Ramos (cell line): Measurements from ENCODE around the gene FGD5.

Experiments used
- in situ Hi-C: fragments of 300-500 bp; cut with MboI; formaldehyde crosslinking; loops from one replicate; pipeline ENCODE4 v1.14.3; 2022; ENCODE audit warnings: low sequenced_read_pairs; ENCODE audit not compliant: unreplicated experiment

Gene FGD5

GRCh38 chr3:14946236-14946635 is 127.5 kb downstream of the FGD5 start:
- in situ Hi-C loops: loop anchor here (25.0 kb wide), 1 partner anchor 266 kb away; the partner anchor contains the start of gene CAPN7

GRCh38 chr3:14946739-14947099 is 128.0 kb downstream of the FGD5 start:
- in situ Hi-C loops: loop anchor here (25.0 kb wide), 1 partner anchor 266 kb away; the partner anchor contains the start of gene CAPN7

- in situ Hi-C loops: loop anchor here (25.0 kb wide), 1 partner anchor 265 kb away; the partner anchor contains the start of gene CAPN7
These were observed 128.5 kb downstream of the FGD5 start, which contains the start of gene NR2C2 for GRCh38 chr3:14947100-14947885. NR2C2 (plus strand) TSS chr3:14947583; CDS start chr3:15003915, 56,332 bp downstream.

GRCh38 chr3:14947886-14948608 is 129.3 kb downstream of the FGD5 start:
- in situ Hi-C loops: loop anchor here (25.0 kb wide), 1 partner anchor 264 kb away; the partner anchor contains the start of gene CAPN7

- in situ Hi-C loops: loop anchor here (25.0 kb wide), 1 partner anchor 264 kb away; the partner anchor contains the start of gene CAPN7
These were observed 129.9 kb downstream of the FGD5 start for GRCh38 chr3:14948609-14949038.

GRCh38 chr3:14949126-14949525 is 130.4 kb downstream of the FGD5 start:
- in situ Hi-C loops: loop anchor here (25.0 kb wide), 1 partner anchor 263 kb away; the partner anchor contains the start of gene CAPN7

GRCh38 chr3:14950274-14950673 is 131.5 kb downstream of the FGD5 start:
- in situ Hi-C loops: no loop called here

- in situ Hi-C loops: no loop called here
These were observed 138.4 kb downstream of the FGD5 start for GRCh38 chr3:14957153-14957552.

- in situ Hi-C loops: no loop called here
These were observed 139.2 kb downstream of the FGD5 start for GRCh38 chr3:14957925-14958324.

GRCh38 chr3:14959359-14959943 is 140.7 kb downstream of the FGD5 start:
- in situ Hi-C loops: no loop called here

GRCh38 chr3:14962762-14963161 is 144.0 kb downstream of the FGD5 start:
- in situ Hi-C loops: no loop called here

GRCh38 chr3:14967285-14967684 is 148.5 kb downstream of the FGD5 start:
- in situ Hi-C loops: no loop called here

GRCh38 chr3:14969671-14970070 is 150.9 kb downstream of the FGD5 start:
- in situ Hi-C loops: no loop called here

GRCh38 chr3:14976317-14976716 is 157.6 kb downstream of the FGD5 start:
- in situ Hi-C loops: no loop called here

GRCh38 chr3:14980689-14981088 is 161.9 kb downstream of the FGD5 start:
- in situ Hi-C loops: no loop called here
